Fibroblast of pulmonary artery (primary cell): ENCODE measurements around the gene CHN1.

Experiments
- DNase-seq: peaks from one replicate; pipeline ENCODE4 v3.0.0-alpha.2; 2010; ENCODE audit warnings: low read depth
- H3K4me3 ChIP-seq: replicated peaks from 2 replicates; pipeline ENCODE4 v1.5.1; 2011; ENCODE audit warnings: low read depth, mild to moderate bottlenecking, control low read depth, low read length, moderate library complexity
- CTCF ChIP-seq: IDR thresholded peaks from 2 replicates; pipeline ENCODE4 v1.5.1; 2011; ENCODE audit warnings: mild to moderate bottlenecking, control low read depth, low read length, inconsistent platforms; ENCODE audit errors: missing control alignments

The CHN1 gene

GRCh38 chr2:174951745-174952144 is 53.4 kb downstream of the CHN1 start:
- no peak for TF ChIP-seq CTCF
- peak; percentile 39 for DNase-seq

GRCh38 chr2:174949988-174950687 is 55.0 kb downstream of the CHN1 start:
- DNase-seq: no peak
- no peak overlapping the region for H3K4me3 ChIP-seq
- TF ChIP-seq CTCF: no peak

More at GRCh38 chr2:174951745-174952144, 53.4 kb downstream of the CHN1 start:
- H3K4me3 ChIP-seq: no peak overlapping the region

DNA sequence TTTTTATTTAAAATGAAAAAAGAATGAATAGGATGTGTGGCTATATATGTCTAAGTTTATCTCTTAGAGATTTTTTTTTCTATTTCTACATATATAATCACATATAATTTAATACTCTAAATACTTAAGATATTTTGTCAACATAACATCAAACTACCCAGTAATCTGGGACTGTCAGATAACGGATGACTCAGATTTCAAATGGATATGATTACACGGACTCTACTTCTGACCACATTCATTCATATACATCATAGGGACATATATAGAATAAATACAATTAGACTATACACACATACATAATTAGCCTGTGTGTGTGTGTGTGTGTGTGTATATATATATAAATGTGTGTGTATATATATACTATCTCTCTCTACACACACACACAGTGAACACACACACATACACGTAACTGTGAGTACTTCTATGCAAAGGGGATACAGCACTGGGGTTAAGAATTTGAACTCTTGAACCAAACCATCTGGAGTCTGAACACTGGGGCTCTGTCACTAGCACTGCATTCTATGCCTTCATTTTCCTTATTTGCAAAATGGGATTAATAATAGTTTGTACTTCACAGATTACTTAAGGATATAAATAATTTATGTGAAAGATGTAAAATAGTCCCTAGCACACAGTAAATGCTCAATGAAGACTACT is 59.5 kb downstream of the CHN1 start:
- no peak for TF ChIP-seq CTCF
- no peak overlapping the region for H3K4me3 ChIP-seq
- no peak for DNase-seq

- no peak for TF ChIP-seq CTCF
- no peak overlapping the region for H3K4me3 ChIP-seq
- DNase-seq: peak; percentile 34
Observed at GRCh38 chr2:174939046-174939445, 66.1 kb downstream of the CHN1 start.

GRCh38 chr2:174931724-174932123 is 73.5 kb downstream of the CHN1 start:
- no peak for TF ChIP-seq CTCF
- no peak overlapping the region for H3K4me3 ChIP-seq
- DNase-seq: peak; percentile 59

- no peak for TF ChIP-seq CTCF
- no peak overlapping the region for H3K4me3 ChIP-seq
- DNase-seq: no peak
Observed at GRCh38 chr2:174929786-174930185, 75.4 kb downstream of the CHN1 start.
